Spleen (tissue), 11 donors: Measurements from ENCODE around the gene CIDEA. TPM values are rescaled to one million over a fixed set of nuclear protein-coding genes. Genes with fewer than 3 reads are reported as not detected.
A peak's percentile ranks its signal among the peaks of the same experiment; 100 is the strongest.

Experiments used
- DNase-seq: peaks from one replicate; pipeline ENCODE4 v3.0.0-alpha.2; 2020
- H3K27ac ChIP-seq, 8 donors: fragments of 200-600 bp; sonication (generic) in 7 of 8; 1 replicate in 4 of 8; 2 replicates in 4 of 8; pipeline versions ENCODE4 v1.5.0 to v1.8.0; 2016 to 2021; ENCODE audit warnings: inconsistent platforms in 4 of 8, mild to moderate bottlenecking in 4 of 8, moderate library complexity in 1 of 8
- H3K27me3 ChIP-seq, 7 donors: fragments of 200-600 bp; sonication (generic) in 6 of 7; replicated peaks in 1 of 7; 1 replicate in 4 of 7; 2 replicates in 3 of 7; pipeline versions ENCODE4 v1.5.0 to v1.8.0; 2016 to 2021; ENCODE audit warnings: inconsistent platforms in 3 of 7, mild to moderate bottlenecking in 1 of 7
- H3K36me3 ChIP-seq, 6 donors: fragments of 200-600 bp; sonication (generic) in 5 of 6; 1 replicate in 4 of 6; 2 replicates in 2 of 6; pipeline versions ENCODE4 v1.5.0 to v1.8.0; 2016 to 2021; ENCODE audit warnings: inconsistent platforms in 2 of 6
- H3K4me1 ChIP-seq, 6 donors: fragments of 200-600 bp; sonication (generic) in 5 of 6; 1 replicate in 3 of 6; 2 replicates in 3 of 6; pipeline versions ENCODE4 v1.5.0 to v1.8.0; 2016 to 2021; ENCODE audit warnings: inconsistent platforms in 3 of 6
- H3K4me3 ChIP-seq, 8 donors: fragments of 200-600 bp; sonication (generic) in 7 of 8; 1 replicate in 4 of 8; 2 replicates in 4 of 8; pipeline versions ENCODE4 v1.5.0 to v1.8.0; 2016 to 2021; ENCODE audit warnings: inconsistent platforms in 4 of 8, mild to moderate bottlenecking in 4 of 8, moderate library complexity in 2 of 8
- H3K9me3 ChIP-seq, 8 donors: fragments of 200-600 bp; sonication (generic) in 7 of 8; 1 replicate in 4 of 8; 2 replicates in 4 of 8; pipeline versions ENCODE4 v1.5.0 to v1.8.0; 2016 to 2021; ENCODE audit warnings: inconsistent platforms in 4 of 8
- CTCF ChIP-seq, 11 experiments: fragments of 200-600 bp in 7 of 11; fragments of 450-650 bp in 4 of 11; sonication (generic) in 4 of 11; IDR thresholded peaks in 8 of 11; conservative IDR thresholded peaks in 3 of 11; 1 replicate in 7 of 11; 2 replicates in 4 of 11; pipeline versions ENCODE4 v1.4.0 to v1.8.0; 2016 to 2021; ENCODE audit warnings: antibody characterized with exemption in 11 of 11, inconsistent platforms in 4 of 11, mild to moderate bottlenecking in 1 of 11
- POLR2A ChIP-seq, 3 donors: fragments of 450-650 bp; IDR thresholded peaks; one replicate each; pipeline ENCODE4 v1.5.1; 2017; ENCODE audit warnings: antibody characterized with exemption in 3 of 3, mild to moderate bottlenecking in 1 of 3
- POLR2AphosphoS5 ChIP-seq, 3 donors: sonication (generic); formaldehyde crosslinking; IDR thresholded peaks; one replicate each; pipeline ENCODE4 v1.5.1; 2017; ENCODE audit warnings: antibody characterized with exemption in 3 of 3
- WGBS, 5 donors: extraction: QIAGEN DNeasy Blood & Tissue Kit in 3 of 5; methylation state at CpG; one replicate each; pipeline versions ENCODE4 v1.1.5 to v1.1.7; 2013 to 2018; 5-methylcytosine and 5-hydroxymethylcytosine counted together
- intact Hi-C: fragments of 100-400 bp; cut with DNase I; formaldehyde crosslinking; loops from one replicate; pipeline ENCODE4 v1.15.0; 2023; ENCODE audit warnings: low total_unique reads
- polyA plus RNA-seq, 3 donors: library from polyadenylated mRNA; stranded (reverse); fragments of 200-250 nt; gene quantifications; one replicate each; pipeline ENCODE4 v1.2.1, GENCODE V29; 2013
- total RNA-seq, 7 donors: library from RNA; depleted of rRNA in 3 of 7; stranded (reverse); fragments of >200 nt in 3 of 7; fragmentation: NEBNext Ultra II Directional in 4 of 7; extraction: Animal tissue kit (Norgen Biotek cat#: 25700) in 4 of 7; gene quantifications; one replicate each; pipeline versions ENCODE4 v1.1.0 to v1.2.1, GENCODE V29; 2016 to 2021
- donor health status: healthy with polysubstance abuse.
- donor health status: DM: no; HTN: no; CAD: no; lungs with moderate emphysema.
- donor health status: DM: no; HTN: no; CAD: no.
- donor health status: Bipolar disorder and iron deficiency.
- donor health status: healthy.
- donor health status: DM: no; HTN: no; CAD: no.
- donor health status: DM: yes; HTN: yes; CAD: no.

The CIDEA gene
- total and polyA plus RNA-seq, 10 donors, result not detected

GRCh38 chr18:12278215-12278671, 24.1 kb downstream of the CIDEA start:
- Histone ChIP-seq H3K9me3 (no peaks in the 10 kb centered on the region), H3K4me3 (peak overlapping the region in 3 of 8 donors; percentile 11 to 31 (median 30)), H3K4me1 (peaks cover 0 to 12% (median 4%) of the 10 kb centered on the region in 6 donors), H3K36me3 (no peaks in the 10 kb centered on the region), H3K27ac (peak overlapping the region in 7 of 8 donors; percentile 68 to 83 (median 78)), H3K27me3 (peaks cover 0 to 44% (median 0%) of the 10 kb centered on the region in 7 donors)
- intact Hi-C loops, result no loop called here
- 61 to 76% (median 72%) methylated on average over 7 of the region's 7 CpGs for WGBS, 5 donors
- TF ChIP-seq POLR2A (IDR thresholded peaks at IDR 0.05), result no peak
- no peak for TF ChIP-seq CTCF (IDR thresholded peaks at IDR 0.05 in 8 of 11, conservative IDR thresholded peaks at IDR 0.05 in 3 of 11)
- no peak for TF ChIP-seq POLR2AphosphoS5 (IDR thresholded peaks at IDR 0.05)
- no peak for DNase-seq

GRCh38 chr18:12278741-12279682, 24.9 kb downstream of the CIDEA start:
- intact Hi-C loops, result no loop called here
- Histone ChIP-seq H3K27me3 (peaks cover 0 to 38% (median 0%) of the 10 kb centered on the region in 7 donors), H3K27ac (peak overlapping the region; percentile 51 to 83 (median 77)), H3K36me3 (no peaks in the 10 kb centered on the region), H3K9me3 (no peaks in the 10 kb centered on the region), H3K4me3 (peak overlapping the region in 3 of 8 donors; percentile 11 to 31 (median 30)), H3K4me1 (peaks cover 0 to 12% (median 4%) of the 10 kb centered on the region in 6 donors)
- no peak for DNase-seq
- peak in 1 of 3 donors; percentile 19 for TF ChIP-seq POLR2A (IDR thresholded peaks at IDR 0.05)
- TF ChIP-seq POLR2AphosphoS5 (IDR thresholded peaks at IDR 0.05), result peak; percentile 73 to 85 (median 83)
- TF ChIP-seq CTCF (IDR thresholded peaks at IDR 0.05 in 8 of 11, conservative IDR thresholded peaks at IDR 0.05 in 3 of 11), result no peak
- WGBS, 5 donors, result 45 to 67% (median 58%) methylated on average over 27 to 30 of the region's 30 CpGs

GRCh38 chr18:12279781-12280531, 25.8 kb downstream of the CIDEA start:
- WGBS, 5 donors, result 87 to 98% (median 91%) methylated on average over 16 of the region's 16 CpGs
- intact Hi-C loops, result no loop called here
- Histone ChIP-seq H3K4me1 (peaks cover 0 to 12% (median 4%) of the 10 kb centered on the region in 6 donors), H3K9me3 (no peaks in the 10 kb centered on the region), H3K4me3 (no peak overlapping the region), H3K27ac (peak overlapping the region in 7 of 8 donors; percentile 68 to 83 (median 78)), H3K27me3 (peaks cover 0 to 38% (median 0%) of the 10 kb centered on the region in 7 donors), H3K36me3 (no peaks in the 10 kb centered on the region)
- no peak for DNase-seq
- TF ChIP-seq POLR2AphosphoS5 (IDR thresholded peaks at IDR 0.05) (no peak), CTCF (IDR thresholded peaks at IDR 0.05 in 8 of 11, conservative IDR thresholded peaks at IDR 0.05 in 3 of 11) (no peak), POLR2A (IDR thresholded peaks at IDR 0.05) (no peak)
